ENCODE measurements around the gene TNFAIP8L3. TPM values are rescaled to one million over a fixed set of nuclear protein-coding genes. Genes with fewer than 3 reads are reported as not detected.

Gene TNFAIP8L3
- total and polyA plus RNA-seq, 2 donors: 9.7 to 31.2 TPM

DNA sequence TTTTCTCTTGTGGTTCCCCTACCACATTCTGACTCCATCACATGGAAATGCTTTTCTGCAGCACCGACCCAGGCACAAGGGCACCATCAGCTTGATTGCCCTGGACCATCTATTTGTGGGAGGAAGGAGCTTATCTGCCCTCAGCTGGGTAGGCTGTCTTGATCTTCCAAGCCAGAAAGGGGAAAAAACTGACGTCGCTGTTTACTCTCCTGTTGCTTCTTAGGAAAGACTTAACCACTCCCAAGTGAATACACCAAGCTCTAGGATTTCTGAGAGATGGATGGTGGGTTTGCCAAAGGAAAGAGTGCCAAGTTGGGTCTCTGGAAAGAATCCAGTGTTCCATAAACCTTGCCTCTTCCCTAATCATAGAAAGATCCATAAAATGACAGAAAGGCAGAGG is 4.0 kb downstream of the TNFAIP8L3 start:
- 59% methylated on average over 3 of the region's 3 CpGs for WGBS
- H3K36me3 ChIP-seq (ENCODE audit: insufficient read depth): no peaks in the 10 kb centered on the region
- H3K4me3 ChIP-seq (ENCODE audit: low read depth, low read length): no peak overlapping the region
- DNase-seq (ENCODE audit: extremely low spot score): no peak
- H3K4me1 ChIP-seq (ENCODE audit: insufficient read depth): no peaks in the 10 kb centered on the region
- no peak overlapping the region for H3K27ac ChIP-seq (ENCODE audit: low read depth)

DNA sequence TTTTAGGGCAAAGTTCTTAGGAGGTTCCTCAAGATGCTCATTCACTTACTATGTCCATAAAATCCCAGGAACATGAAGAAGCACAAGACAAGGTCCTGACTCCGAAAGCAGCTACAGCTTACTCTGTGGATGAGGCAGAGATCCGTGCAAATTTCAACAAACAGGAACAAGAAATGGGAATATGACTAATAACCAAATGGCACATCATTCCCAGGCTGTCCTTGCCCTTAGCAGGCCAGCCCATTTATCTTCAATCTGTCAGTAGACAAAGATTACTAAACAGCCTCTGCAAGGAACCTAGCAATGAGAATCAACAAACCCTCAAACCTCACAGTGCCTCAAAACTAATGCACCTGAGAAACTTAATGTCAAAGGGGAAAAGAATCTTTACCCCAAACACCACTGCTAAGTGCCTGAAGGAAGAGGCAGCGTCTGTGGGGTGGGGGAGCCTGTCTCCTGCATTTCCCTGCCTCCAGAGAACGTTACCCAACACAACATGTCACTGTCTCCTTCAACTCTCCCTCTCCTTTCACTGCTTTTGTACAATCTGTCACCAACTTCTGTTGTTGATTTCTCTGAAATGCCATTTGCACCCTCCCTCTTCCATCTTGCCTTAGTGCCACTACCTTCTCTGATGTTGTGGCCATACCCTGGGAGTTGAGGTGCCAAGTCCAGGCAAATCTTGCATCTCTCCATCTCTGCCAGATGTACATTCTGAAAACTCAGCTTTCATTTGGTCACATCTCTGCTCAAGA is 4.8 kb downstream of the TNFAIP8L3 start:
- no peak overlapping the region for H3K4me3 ChIP-seq (ENCODE audit: low read depth, low read length)
- no peaks in the 10 kb centered on the region for H3K4me1 ChIP-seq (ENCODE audit: insufficient read depth)
- DNase-seq (ENCODE audit: extremely low spot score): no peak
- H3K36me3 ChIP-seq (ENCODE audit: insufficient read depth): no peaks in the 10 kb centered on the region
- 75% methylated on average over 4 of the region's 4 CpGs for WGBS
- H3K27ac ChIP-seq (ENCODE audit: low read depth): no peak overlapping the region

DNA sequence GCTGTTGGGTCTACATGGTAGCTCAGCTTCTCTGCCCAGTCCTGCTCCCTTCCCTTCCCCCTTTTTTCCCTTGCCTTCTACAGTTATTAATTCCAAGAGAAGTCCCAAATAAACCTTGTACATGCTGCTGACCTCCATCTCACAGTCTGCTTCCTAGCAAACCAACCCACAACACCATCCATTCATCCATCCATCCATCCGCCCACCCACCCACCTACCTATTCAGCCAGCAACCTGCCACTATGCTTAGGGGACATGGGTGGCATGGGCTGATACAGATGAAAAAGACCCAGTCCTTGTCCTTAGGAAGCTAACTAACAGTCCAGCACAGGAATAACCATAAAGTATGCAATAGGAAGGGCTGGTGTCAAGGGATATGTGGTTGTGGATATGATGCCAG is 5.7 kb downstream of the TNFAIP8L3 start:
- Histone ChIP-seq H3K4me1 (ENCODE audit: insufficient read depth) (no peaks in the 10 kb centered on the region), H3K27ac (ENCODE audit: low read depth) (no peak overlapping the region), H3K36me3 (ENCODE audit: insufficient read depth) (no peaks in the 10 kb centered on the region), H3K4me3 (ENCODE audit: low read depth, low read length) (no peak overlapping the region)
- WGBS: 96% methylated on average over 1 of the region's 1 CpG
- DNase-seq (ENCODE audit: extremely low spot score): no peak

DNA sequence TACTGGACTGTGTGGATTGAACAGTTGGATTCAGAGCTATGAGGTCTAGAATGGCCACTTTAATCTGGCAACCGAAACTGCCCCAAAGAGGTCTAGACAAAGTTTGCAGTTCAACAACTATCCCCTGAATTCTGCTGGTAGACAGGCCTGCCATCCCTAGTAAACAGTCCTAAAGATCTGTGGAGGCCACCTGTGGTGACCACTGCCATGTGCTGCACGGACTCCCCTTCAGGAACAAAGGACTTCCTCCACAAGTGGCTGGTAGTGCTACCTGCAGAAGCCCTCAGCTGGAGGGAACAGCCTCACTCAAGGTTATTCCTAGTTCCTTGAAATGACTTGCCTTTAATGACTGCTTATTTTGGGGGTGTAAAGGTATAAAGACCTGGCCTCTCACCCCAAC is 6.1 kb downstream of the TNFAIP8L3 start:
- Histone ChIP-seq H3K4me1 (ENCODE audit: insufficient read depth) (no peaks in the 10 kb centered on the region), H3K4me3 (ENCODE audit: low read depth, low read length) (no peak overlapping the region), H3K36me3 (ENCODE audit: insufficient read depth) (no peaks in the 10 kb centered on the region), H3K27ac (ENCODE audit: low read depth) (no peak overlapping the region)
- DNase-seq (ENCODE audit: extremely low spot score): no peak
- WGBS: 88% methylated on average over 2 of the region's 2 CpGs

- no peak overlapping the region for H3K27ac ChIP-seq (ENCODE audit: low read depth)
- H3K4me3 ChIP-seq (ENCODE audit: low read depth, low read length): no peak overlapping the region
- no peak for DNase-seq (ENCODE audit: extremely low spot score)
- WGBS: 80% methylated on average over 1 of the region's 1 CpG
- no peaks in the 10 kb centered on the region for H3K36me3 ChIP-seq (ENCODE audit: insufficient read depth)
- H3K4me1 ChIP-seq (ENCODE audit: insufficient read depth): no peaks in the 10 kb centered on the region
Measured at GRCh38 chr15:51087513-51087912, 7.2 kb downstream of the TNFAIP8L3 start.

DNA sequence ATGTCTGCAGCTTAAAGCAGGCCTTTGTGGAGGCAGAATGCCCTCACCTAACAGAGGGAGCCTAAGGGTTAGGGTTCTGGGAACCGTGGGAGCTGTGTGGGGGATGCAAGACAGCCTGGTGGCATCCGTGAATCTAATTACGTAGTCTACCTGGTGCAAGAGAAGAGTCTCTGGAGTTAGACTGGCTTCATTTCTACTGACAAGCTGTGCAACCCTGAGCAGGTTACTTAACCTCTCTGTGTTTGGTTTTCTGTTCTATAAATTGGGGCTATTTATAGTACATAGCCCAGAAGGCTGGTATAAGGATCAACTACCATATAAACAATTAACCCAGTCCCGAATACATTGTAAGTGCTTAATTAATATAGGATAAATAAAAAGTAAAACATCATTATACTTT is 8.3 kb downstream of the TNFAIP8L3 start:
- DNase-seq (ENCODE audit: extremely low spot score): no peak
- 93% methylated on average over 4 of the region's 4 CpGs for WGBS
- H3K4me1 ChIP-seq (ENCODE audit: insufficient read depth): no peaks in the 10 kb centered on the region
- no peaks in the 10 kb centered on the region for H3K36me3 ChIP-seq (ENCODE audit: insufficient read depth)
- no peak overlapping the region for H3K27ac ChIP-seq (ENCODE audit: low read depth)
- H3K4me3 ChIP-seq (ENCODE audit: low read depth, low read length): no peak overlapping the region

- no peaks in the 10 kb centered on the region for H3K36me3 ChIP-seq (ENCODE audit: insufficient read depth)
- H3K27ac ChIP-seq (ENCODE audit: low read depth): no peak overlapping the region
- no peak overlapping the region for H3K4me3 ChIP-seq (ENCODE audit: low read depth, low read length)
- WGBS: 95% methylated on average over 1 of the region's 1 CpG
- H3K4me1 ChIP-seq (ENCODE audit: insufficient read depth): no peaks in the 10 kb centered on the region
- DNase-seq (ENCODE audit: extremely low spot score): no peak
Measured at GRCh38 chr15:51085764-51086163, 8.9 kb downstream of the TNFAIP8L3 start.

DNA sequence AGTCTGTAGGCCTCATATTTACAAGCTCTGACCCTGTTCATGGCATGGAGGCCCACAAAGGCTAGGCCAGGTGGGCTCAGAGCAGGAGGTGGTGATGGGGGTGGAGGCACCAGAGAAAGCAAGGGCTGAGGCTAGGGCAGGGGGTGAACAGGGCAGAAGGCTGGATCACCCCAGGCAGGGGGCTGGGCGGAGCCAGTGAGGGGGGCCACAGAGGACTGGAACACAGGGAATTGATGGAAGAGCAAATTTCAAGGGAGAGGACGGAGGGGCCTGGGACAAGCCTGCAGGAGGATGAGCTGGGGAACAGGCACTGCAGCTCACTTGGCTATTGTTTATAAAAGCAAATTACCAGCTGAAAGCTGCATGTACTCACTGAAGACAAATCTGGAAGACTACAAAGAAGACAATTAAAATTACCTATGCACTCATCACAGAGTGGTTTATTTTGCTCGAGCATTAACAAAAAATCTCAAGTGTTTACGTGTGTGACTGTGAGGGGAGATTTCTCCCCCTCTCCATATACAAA is 11.0 kb downstream of the TNFAIP8L3 start:
- Histone ChIP-seq H3K4me1 (ENCODE audit: insufficient read depth) (no peaks in the 10 kb centered on the region), H3K27ac (ENCODE audit: low read depth) (no peak overlapping the region), H3K36me3 (ENCODE audit: insufficient read depth) (no peaks in the 10 kb centered on the region), H3K4me3 (ENCODE audit: low read depth, low read length) (no peak overlapping the region)
- WGBS: 75% methylated on average over 4 of the region's 4 CpGs
- DNase-seq (ENCODE audit: extremely low spot score): no peak

DNA sequence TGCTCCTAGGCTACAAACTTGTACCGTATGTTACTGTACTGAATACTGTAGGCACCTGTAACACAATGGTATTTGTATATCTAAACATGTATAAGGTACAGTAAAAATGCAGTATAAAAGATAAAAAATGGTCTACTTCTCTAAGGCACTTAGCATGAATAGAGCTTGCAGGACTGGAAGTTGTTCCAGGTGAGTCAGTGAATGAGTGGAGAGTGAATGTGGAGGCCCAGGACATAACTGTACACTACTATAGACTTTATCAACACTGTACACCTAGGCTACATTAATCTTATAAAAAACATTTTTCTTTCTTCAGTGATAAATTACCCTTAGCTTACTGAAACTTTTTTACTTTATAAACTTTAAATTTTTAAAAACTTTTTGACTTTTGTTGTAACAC is 12.5 kb downstream of the TNFAIP8L3 start:
- H3K4me1 ChIP-seq (ENCODE audit: insufficient read depth): no peaks in the 10 kb centered on the region
- no peak overlapping the region for H3K4me3 ChIP-seq (ENCODE audit: low read depth, low read length)
- no peaks in the 10 kb centered on the region for H3K36me3 ChIP-seq (ENCODE audit: insufficient read depth)
- DNase-seq (ENCODE audit: extremely low spot score): no peak
- WGBS: 100% methylated on average over 1 of the region's 1 CpG
- H3K27ac ChIP-seq (ENCODE audit: low read depth): no peak overlapping the region

DNA sequence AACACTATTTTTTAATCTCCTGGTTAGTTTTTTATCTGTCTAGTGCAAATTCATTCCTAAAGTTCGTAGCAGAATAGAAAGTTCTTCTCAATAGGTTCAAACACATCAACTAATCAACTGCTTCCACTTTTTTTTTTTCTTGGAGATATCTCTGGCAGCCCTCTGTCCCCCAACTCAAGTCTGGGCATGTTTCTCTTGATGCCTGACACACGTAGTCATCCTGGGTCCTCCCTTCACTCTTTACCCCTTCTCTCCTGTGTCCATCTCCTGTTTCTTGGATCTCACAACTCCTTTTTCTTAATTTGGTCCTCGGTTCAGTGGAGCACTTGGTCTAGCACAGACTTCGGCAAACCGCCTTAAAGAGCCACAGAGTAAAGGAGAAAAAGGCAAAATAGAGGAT is 14.4 kb downstream of the TNFAIP8L3 start:
- H3K4me1 ChIP-seq (ENCODE audit: insufficient read depth): no peaks in the 10 kb centered on the region
- no peak overlapping the region for H3K4me3 ChIP-seq (ENCODE audit: low read depth, low read length)
- 94% methylated on average over 5 of the region's 5 CpGs for WGBS
- H3K27ac ChIP-seq (ENCODE audit: low read depth): no peak overlapping the region
- no peak for DNase-seq (ENCODE audit: extremely low spot score)
- H3K36me3 ChIP-seq (ENCODE audit: insufficient read depth): no peaks in the 10 kb centered on the region

GRCh38 chr15:51079226-51079625 is 15.5 kb downstream of the TNFAIP8L3 start:
- Histone ChIP-seq H3K4me3 (ENCODE audit: low read depth, low read length) (no peak overlapping the region), H3K36me3 (ENCODE audit: insufficient read depth) (no peaks in the 10 kb centered on the region), H3K27ac (ENCODE audit: low read depth) (no peak overlapping the region), H3K4me1 (ENCODE audit: insufficient read depth) (peaks cover 2% of the 10 kb centered on the region)
- DNase-seq (ENCODE audit: extremely low spot score): no peak

DNA sequence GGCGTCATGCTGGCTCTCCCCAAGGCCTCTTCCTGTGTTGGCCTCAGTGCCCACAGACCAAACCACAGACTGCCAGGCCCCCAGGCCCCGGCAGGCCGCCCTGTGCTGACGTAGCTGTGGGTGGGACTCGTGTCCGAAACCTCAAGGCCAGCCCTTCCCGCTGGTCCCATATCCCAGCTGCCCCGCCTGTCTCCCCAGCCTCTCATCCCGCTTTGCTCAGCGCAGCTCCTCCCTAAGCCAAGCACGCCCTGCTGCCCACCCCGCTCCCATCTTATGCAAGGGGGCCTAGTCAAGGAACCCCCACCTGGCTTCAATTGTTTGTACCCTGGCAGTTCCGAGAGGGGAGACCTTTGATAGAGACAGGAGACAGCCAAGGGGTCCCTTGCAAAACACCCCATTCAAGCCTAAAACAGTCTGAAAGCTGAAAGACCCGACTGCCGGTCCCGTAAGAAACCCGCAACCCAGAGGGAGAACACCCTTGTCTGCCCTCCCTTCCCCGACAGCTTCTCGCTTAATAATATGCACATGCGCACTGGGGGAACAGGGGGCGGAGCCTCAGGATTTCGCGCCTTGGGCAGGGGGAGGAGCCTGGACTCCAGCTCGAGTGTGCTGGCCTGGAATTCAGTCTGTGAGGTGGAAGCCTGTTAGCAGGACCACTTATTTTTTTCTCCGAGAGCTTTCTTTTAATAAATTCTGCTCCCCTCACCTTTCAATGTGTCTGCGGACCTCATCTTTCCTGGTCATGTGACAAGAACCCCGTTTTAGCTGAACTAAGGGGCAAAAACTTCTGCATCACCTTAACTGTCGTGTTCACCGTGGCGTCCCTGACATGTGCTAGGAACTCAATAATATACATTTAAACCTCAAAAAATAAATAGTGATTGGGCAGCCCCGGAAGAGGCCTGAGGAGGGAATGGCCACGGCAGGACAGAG is 17.2 kb downstream of the TNFAIP8L3 start:
- peak; percentile 57 for DNase-seq (ENCODE audit: extremely low spot score)
- H3K4me3 ChIP-seq (ENCODE audit: low read depth, low read length): no peak overlapping the region
- H3K27ac ChIP-seq (ENCODE audit: low read depth): peak overlapping the region; percentile 55
- H3K36me3 ChIP-seq (ENCODE audit: insufficient read depth): no peaks in the 10 kb centered on the region
- WGBS: 48% methylated on average over 32 of the region's 32 CpGs
- peaks cover 2% of the 10 kb centered on the region for H3K4me1 ChIP-seq (ENCODE audit: insufficient read depth)

GRCh38 chr15:51076524-51077220 is 18.0 kb downstream of the TNFAIP8L3 start:
- 88% methylated on average over 16 of the region's 16 CpGs for WGBS
- H3K27ac ChIP-seq (ENCODE audit: low read depth): peak overlapping the region; percentile 55
- H3K36me3 ChIP-seq (ENCODE audit: insufficient read depth): no peaks in the 10 kb centered on the region
- H3K4me3 ChIP-seq (ENCODE audit: low read depth, low read length): no peak overlapping the region
- peaks cover 2% of the 10 kb centered on the region for H3K4me1 ChIP-seq (ENCODE audit: insufficient read depth)
- no peak for DNase-seq (ENCODE audit: extremely low spot score)

Measured in urinary bladder (tissue), 4 donors.